ENCODE data around the gene SHMT2.
A peak's percentile ranks its signal among the peaks of the same experiment; 100 is the strongest.

SHMT2 gene

GRCh38 chr12:57215065-57215464 is 14.4 kb upstream of the SHMT2 start:
- DNase-seq (ENCODE audit: low spot score), result no peak

- DNase-seq (ENCODE audit: low spot score), result peak; percentile 70
Observed at GRCh38 chr12:57215668-57216013, 13.9 kb upstream of the SHMT2 start.

- DNase-seq (ENCODE audit: low spot score), result peak; percentile 66
Observed at GRCh38 chr12:57216014-57216911, 13.2 kb upstream of the SHMT2 start, which contains the start of gene NXPH4. Gene NXPH4 (plus strand): TSS chr12:57216794. CDS start chr12:57216970, 176 bp downstream.

- DNase-seq (ENCODE audit: low spot score), result peak; percentile 47
Observed at GRCh38 chr12:57216921-57217879, 12.3 kb upstream of the SHMT2 start.

GRCh38 chr12:57218030-57218853 is 11.3 kb upstream of the SHMT2 start:
- DNase-seq (ENCODE audit: low spot score), result no peak

GRCh38 chr12:57219205-57219992 is 10.1 kb upstream of the SHMT2 start:
- no peak for DNase-seq (ENCODE audit: low spot score)

GRCh38 chr12:57219993-57220754 is 9.3 kb upstream of the SHMT2 start:
- no peak for DNase-seq (ENCODE audit: low spot score)

- DNase-seq (ENCODE audit: low spot score), result no peak
Observed at GRCh38 chr12:57220770-57221168, 8.7 kb upstream of the SHMT2 start.

- DNase-seq (ENCODE audit: low spot score), result no peak
Observed at GRCh38 chr12:57221169-57221917, 8.2 kb upstream of the SHMT2 start.

- DNase-seq (ENCODE audit: low spot score), result no peak
Observed at GRCh38 chr12:57222286-57223190, 7.0 kb upstream of the SHMT2 start.

- no peak for DNase-seq (ENCODE audit: low spot score)
Observed at GRCh38 chr12:57223191-57224165, 6.0 kb upstream of the SHMT2 start.

- no peak for DNase-seq (ENCODE audit: low spot score)
Observed at GRCh38 chr12:57224278-57224972, 5.1 kb upstream of the SHMT2 start.

GRCh38 chr12:57224973-57225679 is 4.4 kb upstream of the SHMT2 start:
- DNase-seq (ENCODE audit: low spot score), result no peak

GRCh38 chr12:57225680-57226210 is 3.8 kb upstream of the SHMT2 start:
- DNase-seq (ENCODE audit: low spot score), result no peak

GRCh38 chr12:57226588-57227314 is 2.8 kb upstream of the SHMT2 start:
- DNase-seq (ENCODE audit: low spot score), result no peak

Data from hepatic stellate cell (primary cell).